Measurements from ENCODE around the gene PTCH1.

PTCH1 gene

GRCh38 chr9:95461448-95462248 is 55.1 kb downstream of the PTCH1 start:
- H3K4me3 ChIP-seq (replicated peaks in 1 of 2; ENCODE audit: low read depth in 2 of 2, low read length in 2 of 2): no peak overlapping the region
- no peak for TF ChIP-seq CTCF (IDR thresholded peaks at IDR 0.05; ENCODE audit: low read depth, low read length)
- no peak for DNase-seq (ENCODE audit: low read depth in 2 of 2)

- no peak for DNase-seq (ENCODE audit: low read depth in 2 of 2)
- no peak overlapping the region for H3K4me3 ChIP-seq (replicated peaks in 1 of 2; ENCODE audit: low read depth in 2 of 2, low read length in 2 of 2)
- no peak for TF ChIP-seq CTCF (IDR thresholded peaks at IDR 0.05; ENCODE audit: low read depth, low read length)
These were observed 56.1 kb downstream of the PTCH1 start for GRCh38 chr9:95460518-95461164.

- no peak overlapping the region for H3K4me3 ChIP-seq (replicated peaks in 1 of 2; ENCODE audit: low read depth in 2 of 2, low read length in 2 of 2)
- DNase-seq (ENCODE audit: low read depth in 2 of 2): no peak
- TF ChIP-seq CTCF (IDR thresholded peaks at IDR 0.05; ENCODE audit: low read depth, low read length): no peak
These were observed 56.8 kb downstream of the PTCH1 start for GRCh38 chr9:95459851-95460517.

- DNase-seq (ENCODE audit: low read depth in 2 of 2): no peak
- H3K4me3 ChIP-seq (replicated peaks in 1 of 2; ENCODE audit: low read depth in 2 of 2, low read length in 2 of 2): no peak overlapping the region
- TF ChIP-seq CTCF (IDR thresholded peaks at IDR 0.05; ENCODE audit: low read depth, low read length): no peak
These were observed 57.6 kb downstream of the PTCH1 start for GRCh38 chr9:95459178-95459577.

- H3K4me3 ChIP-seq (replicated peaks in 1 of 2; ENCODE audit: low read depth in 2 of 2, low read length in 2 of 2): no peak overlapping the region
- peak in 1 of 2 donors; percentile 4 for DNase-seq (ENCODE audit: low read depth in 2 of 2)
- no peak for TF ChIP-seq CTCF (IDR thresholded peaks at IDR 0.05; ENCODE audit: low read depth, low read length)
These were observed 58.1 kb downstream of the PTCH1 start for GRCh38 chr9:95458666-95459065.

- TF ChIP-seq CTCF (IDR thresholded peaks at IDR 0.05; ENCODE audit: low read depth, low read length): no peak
- no peak overlapping the region for H3K4me3 ChIP-seq (replicated peaks in 1 of 2; ENCODE audit: low read depth in 2 of 2, low read length in 2 of 2)
- no peak for DNase-seq (ENCODE audit: low read depth in 2 of 2)
These were observed 59.0 kb downstream of the PTCH1 start for GRCh38 chr9:95457769-95458168.
